HL-60 (cell line): Measurements from ENCODE around the gene EEF1A2.

Experiments used
- CTCF ChIP-seq: IDR thresholded peaks from one replicate; pipeline ENCODE4 v1.5.1; 2011; ENCODE audit warnings: low read length, control low read depth, inconsistent platforms; ENCODE audit not compliant: insufficient read depth
- POLR2AphosphoS5 ChIP-seq: IDR thresholded peaks from 2 replicates; pipeline ENCODE4 v1.6.1; 2012; ENCODE audit warnings: low read depth

GRCh38 chr20:63543131-63543530 is 44.2 kb upstream of the EEF1A2 start:
- TF ChIP-seq CTCF (no peak), POLR2AphosphoS5 (no peak)
